ENCODE measurements around the gene WDR70. TPM values are rescaled to one million over a fixed set of nuclear protein-coding genes. Genes with fewer than 3 reads are reported as not detected.

The WDR70 gene
- total RNA-seq, 1 experiment from 2014 or later: 30.0 TPM

GRCh38 chr5:37601163-37601562 is 222.0 kb downstream of the WDR70 start:
- DNase-seq: no peak
- H3K27ac Mint-ChIP-seq (ENCODE audit: unreplicated experiment): no peak overlapping the region
- intact Hi-C loops (cut with micrococcal nuclease; ENCODE audit: unreplicated experiment): no loop called here
- no peaks in the 10 kb centered on the region for H3K27me3 Mint-ChIP-seq (ENCODE audit: unreplicated experiment)
- CTCF ChIA-PET: no interaction called here
- H3K4me3 Mint-ChIP-seq (ENCODE audit: low read depth, unreplicated experiment): no peak overlapping the region
- H3K9me3 Mint-ChIP-seq (ENCODE audit: low read depth, unreplicated experiment): peaks cover 3% of the 10 kb centered on the region
- H3K36me3 Mint-ChIP-seq (ENCODE audit: insufficient read depth, unreplicated experiment): no peaks in the 10 kb centered on the region
- H3K4me1 Mint-ChIP-seq (ENCODE audit: low read depth, unreplicated experiment): no peaks in the 10 kb centered on the region
- BruUV-seq (replicated peaks): no TSS peak
- no peak for TF ChIP-seq CTCF (IDR thresholded peaks at IDR 0.05; ENCODE audit: unreplicated experiment)

GRCh38 chr5:37603072-37603471 is 224.0 kb downstream of the WDR70 start:
- no peaks in the 10 kb centered on the region for H3K27me3 Mint-ChIP-seq (ENCODE audit: unreplicated experiment)
- H3K4me1 Mint-ChIP-seq (ENCODE audit: low read depth, unreplicated experiment): no peaks in the 10 kb centered on the region
- TF ChIP-seq CTCF (IDR thresholded peaks at IDR 0.05; ENCODE audit: unreplicated experiment): no peak
- intact Hi-C loops (cut with micrococcal nuclease; ENCODE audit: unreplicated experiment): no loop called here
- no TSS peak for BruUV-seq (replicated peaks)
- DNase-seq: no peak
- H3K9me3 Mint-ChIP-seq (ENCODE audit: low read depth, unreplicated experiment): peaks cover 3% of the 10 kb centered on the region
- H3K36me3 Mint-ChIP-seq (ENCODE audit: insufficient read depth, unreplicated experiment): no peaks in the 10 kb centered on the region
- no peak overlapping the region for H3K4me3 Mint-ChIP-seq (ENCODE audit: low read depth, unreplicated experiment)
- H3K27ac Mint-ChIP-seq (ENCODE audit: unreplicated experiment): no peak overlapping the region
- CTCF ChIA-PET: no interaction called here

DNA sequence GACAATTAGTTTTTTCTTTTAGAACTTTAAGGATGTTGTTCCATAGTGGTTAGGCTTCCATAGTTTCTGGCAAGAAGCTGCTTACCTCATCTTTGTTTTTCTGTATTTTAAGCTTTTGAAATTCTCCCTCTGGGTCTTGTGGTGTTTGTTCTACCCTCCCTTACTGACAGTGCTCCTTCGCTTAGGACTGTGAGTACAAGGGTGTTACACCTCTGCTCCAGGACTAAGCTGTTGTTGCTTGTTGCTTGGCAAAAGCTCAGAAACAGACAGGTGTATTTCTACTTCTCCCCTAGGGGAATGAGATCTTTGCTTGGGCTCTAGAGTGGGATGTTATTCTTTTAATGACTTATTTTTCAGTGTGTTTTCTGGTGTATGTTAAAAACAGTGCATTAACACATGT is 225.2 kb downstream of the WDR70 start:
- DNase-seq: no peak
- CTCF ChIA-PET: no interaction called here
- no peak for TF ChIP-seq CTCF (IDR thresholded peaks at IDR 0.05; ENCODE audit: unreplicated experiment)
- intact Hi-C loops (cut with micrococcal nuclease; ENCODE audit: unreplicated experiment): no loop called here
- Mint-ChIP-seq H3K4me3 (ENCODE audit: low read depth, unreplicated experiment) (no peak overlapping the region), H3K4me1 (ENCODE audit: low read depth, unreplicated experiment) (no peaks in the 10 kb centered on the region), H3K27ac (ENCODE audit: unreplicated experiment) (no peak overlapping the region), H3K36me3 (ENCODE audit: insufficient read depth, unreplicated experiment) (no peaks in the 10 kb centered on the region), H3K27me3 (ENCODE audit: unreplicated experiment) (no peaks in the 10 kb centered on the region), H3K9me3 (ENCODE audit: low read depth, unreplicated experiment) (peaks cover 3% of the 10 kb centered on the region)
- BruUV-seq (replicated peaks): no TSS peak

DNA sequence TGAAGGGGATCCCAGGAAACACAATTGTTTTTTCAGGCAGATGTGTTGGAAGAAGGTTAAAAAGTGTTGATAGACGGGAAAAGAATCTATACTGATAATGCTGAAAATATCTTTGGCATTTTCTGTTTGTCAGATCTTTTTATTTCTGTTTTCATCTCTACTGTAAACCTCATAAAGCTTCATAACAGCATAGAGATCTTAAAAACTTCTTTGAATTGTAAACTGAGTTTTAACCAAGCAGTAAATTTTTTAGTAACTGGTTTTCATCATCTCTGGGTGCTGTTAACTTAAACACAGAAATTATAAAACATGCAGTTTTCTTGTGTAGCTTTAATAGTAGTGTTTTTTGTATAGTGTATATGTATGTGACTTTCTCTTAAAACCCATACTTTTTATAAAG is 227.0 kb downstream of the WDR70 start:
- no peak for TF ChIP-seq CTCF (IDR thresholded peaks at IDR 0.05; ENCODE audit: unreplicated experiment)
- CTCF ChIA-PET: no interaction called here
- H3K4me1 Mint-ChIP-seq (ENCODE audit: low read depth, unreplicated experiment): no peaks in the 10 kb centered on the region
- no peak overlapping the region for H3K4me3 Mint-ChIP-seq (ENCODE audit: low read depth, unreplicated experiment)
- no peak overlapping the region for H3K27ac Mint-ChIP-seq (ENCODE audit: unreplicated experiment)
- no peaks in the 10 kb centered on the region for H3K9me3 Mint-ChIP-seq (ENCODE audit: low read depth, unreplicated experiment)
- intact Hi-C loops (cut with micrococcal nuclease; ENCODE audit: unreplicated experiment): no loop called here
- BruUV-seq (replicated peaks): no TSS peak
- no peak for DNase-seq
- H3K36me3 Mint-ChIP-seq (ENCODE audit: insufficient read depth, unreplicated experiment): no peaks in the 10 kb centered on the region
- no peaks in the 10 kb centered on the region for H3K27me3 Mint-ChIP-seq (ENCODE audit: unreplicated experiment)
